WI38 (cell line): ENCODE results near the gene KDM2A.

ENCODE experiments used
- H3K4me3 ChIP-seq: 2 replicates; pipeline ENCODE4 v1.5.1; 2011; ENCODE audit warnings: low read depth, mild to moderate bottlenecking, control low read depth, low read length
- TF ChIP-seq, protein P1 (sequence below): IDR thresholded peaks from 2 replicates; pipeline ENCODE4 v1.5.1; 2012; ENCODE audit warnings: low read depth, mild to moderate bottlenecking, control low read depth, low read length

The KDM2A gene

GRCh38 chr11:67288452-67289225, 169.6 kb downstream of the KDM2A start:
- peak overlapping the region; percentile 70 for H3K4me3 ChIP-seq

GRCh38 chr11:67289226-67289650, 170.2 kb downstream of the KDM2A start, which contains the start of gene ANKRD13D:
Gene ANKRD13D, plus strand, starts transcription at chr11:67289303. Its CDS starts 158 bp downstream, at chr11:67289461.
- TF ChIP-seq, protein P1, sequence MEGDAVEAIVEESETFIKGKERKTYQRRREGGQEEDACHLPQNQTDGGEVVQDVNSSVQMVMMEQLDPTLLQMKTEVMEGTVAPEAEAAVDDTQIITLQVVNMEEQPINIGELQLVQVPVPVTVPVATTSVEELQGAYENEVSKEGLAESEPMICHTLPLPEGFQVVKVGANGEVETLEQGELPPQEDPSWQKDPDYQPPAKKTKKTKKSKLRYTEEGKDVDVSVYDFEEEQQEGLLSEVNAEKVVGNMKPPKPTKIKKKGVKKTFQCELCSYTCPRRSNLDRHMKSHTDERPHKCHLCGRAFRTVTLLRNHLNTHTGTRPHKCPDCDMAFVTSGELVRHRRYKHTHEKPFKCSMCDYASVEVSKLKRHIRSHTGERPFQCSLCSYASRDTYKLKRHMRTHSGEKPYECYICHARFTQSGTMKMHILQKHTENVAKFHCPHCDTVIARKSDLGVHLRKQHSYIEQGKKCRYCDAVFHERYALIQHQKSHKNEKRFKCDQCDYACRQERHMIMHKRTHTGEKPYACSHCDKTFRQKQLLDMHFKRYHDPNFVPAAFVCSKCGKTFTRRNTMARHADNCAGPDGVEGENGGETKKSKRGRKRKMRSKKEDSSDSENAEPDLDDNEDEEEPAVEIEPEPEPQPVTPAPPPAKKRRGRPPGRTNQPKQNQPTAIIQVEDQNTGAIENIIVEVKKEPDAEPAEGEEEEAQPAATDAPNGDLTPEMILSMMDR = no peak
- H3K4me3 ChIP-seq = peak within 1 kb of the TSS; percentile 74

More at GRCh38 chr11:67288452-67289225, 169.6 kb downstream of the KDM2A start:
- TF ChIP-seq, protein P1 = peak; percentile 13; the same call in 1 of the 2 replicates

DNA sequence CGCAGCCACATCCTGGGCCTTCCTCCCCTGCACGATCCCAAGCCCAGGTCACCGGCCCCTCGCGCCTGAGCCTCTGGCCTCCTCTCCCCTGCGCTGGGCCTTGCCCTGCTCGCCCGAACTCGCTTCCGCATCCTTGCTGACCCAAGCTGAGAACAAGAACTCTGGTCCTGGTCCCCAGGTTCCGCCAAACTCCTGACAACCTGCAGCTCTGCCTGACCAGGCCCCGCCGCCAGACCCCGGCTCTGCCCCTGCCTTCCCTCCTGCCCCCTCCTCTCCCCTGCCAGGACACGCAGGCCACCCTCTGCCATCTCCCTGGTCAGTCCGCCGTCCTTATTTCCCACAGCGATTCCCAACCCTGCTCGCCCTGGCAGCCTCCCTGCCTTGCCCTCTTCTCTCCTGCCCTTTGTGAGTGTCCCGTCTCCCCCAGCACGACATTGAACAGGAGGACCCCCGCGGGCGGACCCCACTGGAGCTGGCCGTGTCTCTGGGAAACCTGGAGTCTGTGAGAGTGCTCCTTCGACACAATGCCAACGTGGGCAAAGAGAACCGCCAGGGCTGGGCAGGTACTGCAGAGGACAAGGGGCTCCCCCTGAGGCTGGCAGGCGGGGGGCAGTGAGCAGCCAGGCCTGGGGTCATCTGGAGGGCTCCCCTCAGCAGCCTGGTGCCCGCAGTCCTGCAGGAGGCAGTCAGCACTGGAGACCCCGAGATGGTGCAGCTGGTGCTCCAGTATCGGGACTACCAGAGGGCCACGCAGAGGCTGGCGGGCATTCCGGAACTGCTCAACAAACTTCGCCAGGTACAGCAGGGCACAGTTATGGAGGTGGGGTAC, 170.8 kb downstream of the KDM2A start:
- TF ChIP-seq, protein P1 = no peak
- H3K4me3 ChIP-seq = peak overlapping the region; percentile 74

DNA sequence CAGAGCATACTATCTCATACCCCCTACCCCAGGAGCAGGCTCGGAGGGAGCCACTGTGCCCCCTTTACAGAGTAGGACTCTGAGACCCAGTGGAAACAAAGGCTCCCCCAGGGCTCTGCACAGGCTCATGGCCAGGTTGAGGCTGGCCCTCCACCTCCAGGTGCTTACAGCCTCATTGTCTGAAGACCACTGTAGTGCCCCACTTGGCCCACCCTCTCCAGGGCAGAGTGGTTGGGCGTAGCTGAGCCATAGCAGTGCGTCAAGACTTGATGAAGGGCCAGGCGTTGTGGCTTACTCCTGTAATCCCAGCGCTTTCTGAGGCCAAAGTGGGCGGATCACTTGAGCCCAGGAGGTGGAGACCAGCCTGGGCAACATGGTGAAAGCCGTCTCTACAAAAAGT, 171.7 kb downstream of the KDM2A start:
- TF ChIP-seq, protein P1 = no peak
- H3K4me3 ChIP-seq = no peak overlapping the region; the same call in 1 of the 2 replicates

GRCh38 chr11:67291481-67292381, 172.7 kb downstream of the KDM2A start:
- TF ChIP-seq, protein P1 = no peak
- H3K4me3 ChIP-seq = no peak overlapping the region

GRCh38 chr11:67292671-67293070, 173.6 kb downstream of the KDM2A start:
- no peak overlapping the region for H3K4me3 ChIP-seq
- TF ChIP-seq, protein P1 = no peak
